RPMI7951 (cell line): ENCODE results near the gene TCTN1. TPM values are rescaled to one million over a fixed set of nuclear protein-coding genes. Genes with fewer than 3 reads are reported as not detected.

Experiments
- DNase-seq: peaks from one replicate; pipeline ENCODE4 v3.0.0-alpha.2; 2012; ENCODE audit warnings: low read depth
- total RNA-seq: library from RNA; depleted of rRNA; stranded (reverse); fragments of >200 nt; shearing (Covaris generic); gene quantifications from 2 replicates; pipeline ENCODE4 v1.2.3, GENCODE V29; 2014; rRNA removed

Gene TCTN1
- total RNA-seq, 1 experiment from 2014 or later: 24.6 TPM

GRCh38 chr12:110680032-110680431 lies 66.1 kb downstream of the TCTN1 start:
- DNase-seq: no peak

GRCh38 chr12:110683888-110684287 lies 70.0 kb downstream of the TCTN1 start:
- DNase-seq: no peak

GRCh38 chr12:110684312-110684836 lies 70.4 kb downstream of the TCTN1 start:
- no peak for DNase-seq

GRCh38 chr12:110686294-110686903 lies 72.5 kb downstream of the TCTN1 start:
- DNase-seq: no peak

GRCh38 chr12:110687396-110688169 lies 73.7 kb downstream of the TCTN1 start:
- DNase-seq: no peak

GRCh38 chr12:110688446-110689280 lies 74.7 kb downstream of the TCTN1 start, which contains the start of gene HVCN1:
Gene HVCN1, minus strand, starts transcription at chr12:110689115. Its CDS starts 5,870 bp downstream, at chr12:110683245.
- DNase-seq: no peak

GRCh38 chr12:110689281-110690126 lies 75.6 kb downstream of the TCTN1 start:
- DNase-seq: peak; percentile 26

GRCh38 chr12:110690127-110690430 lies 76.2 kb downstream of the TCTN1 start:
- no peak for DNase-seq

GRCh38 chr12:110693731-110694130 lies 79.8 kb downstream of the TCTN1 start:
- no peak for DNase-seq

- DNase-seq: no peak
Measured at GRCh38 chr12:110694330-110694901, 80.5 kb downstream of the TCTN1 start.

GRCh38 chr12:110696283-110696682 lies 82.4 kb downstream of the TCTN1 start:
- DNase-seq: no peak

GRCh38 chr12:110697236-110697635 lies 83.3 kb downstream of the TCTN1 start:
- no peak for DNase-seq

GRCh38 chr12:110698171-110698902 lies 84.4 kb downstream of the TCTN1 start:
- peak; percentile 73 for DNase-seq

Other genes with a start within 250 kb of the TCTN1 start
- gene ANAPC7, start 210.4 kb upstream of the TCTN1 start, total RNA-seq: 40.0 and 45.3 TPM in 2 replicates
- gene ARPC3, start 163.8 kb upstream of the TCTN1 start, total RNA-seq: 501 and 524 TPM in 2 replicates
- gene GPN3, start 145.9 kb upstream of the TCTN1 start, total RNA-seq: 31.2 and 51.1 TPM in 2 replicates
- gene FAM216A, start 145.3 kb upstream of the TCTN1 start, total RNA-seq: 26.7 and 42.3 TPM in 2 replicates
- 91.6 and 106 TPM in 2 replicates for gene VPS29, start 112.0 kb upstream of the TCTN1 start, total RNA-seq
- 0.39 and 0.60 TPM in 2 replicates for gene RAD9B, start 111.8 kb upstream of the TCTN1 start, total RNA-seq
- gene PPTC7, start 30.8 kb upstream of the TCTN1 start, total RNA-seq: 1.8 and 3.0 TPM in 2 replicates
- gene HVCN1, start 75.0 kb downstream of the TCTN1 start, total RNA-seq: 2.2 and 3.2 TPM in 2 replicates
- 138 and 148 TPM in 2 replicates for gene PPP1CC, start 128.8 kb downstream of the TCTN1 start, total RNA-seq
- gene CCDC63, start 232.9 kb downstream of the TCTN1 start, total RNA-seq: not detected in 2 replicates